ENCODE measurements around the gene FREM1. TPM values are rescaled to one million over a fixed set of nuclear protein-coding genes. Genes with fewer than 3 reads are reported as not detected.

Gene FREM1
- total RNA-seq, 1 experiment from 2014 or later, result 0.17 TPM

DNA sequence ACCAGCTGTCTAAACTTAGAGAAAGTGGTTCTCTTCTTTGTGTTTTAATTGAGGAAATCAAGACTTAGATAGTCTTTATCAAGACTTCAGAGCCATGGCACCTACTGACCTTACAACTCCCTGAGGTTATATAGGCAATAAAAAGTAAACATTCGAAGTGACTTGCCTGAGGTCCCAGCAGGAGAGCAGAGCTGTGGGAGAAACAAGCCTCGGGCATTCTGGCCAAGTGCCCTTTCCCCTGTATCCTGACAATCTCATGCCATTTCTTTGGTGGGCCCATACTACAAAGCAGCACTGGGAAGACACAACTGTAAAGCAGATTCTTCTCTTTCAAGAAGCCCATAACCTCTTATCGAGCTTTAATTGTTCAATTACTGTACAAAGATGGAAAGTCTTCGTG is 23.1 kb downstream of the FREM1 start:
- Histone ChIP-seq H3K9me2 (ENCODE audit: insufficient read depth) (no peaks in the 10 kb centered on the region), H3K4me2 (peak overlapping the region; percentile 19; the same call in 1 of the 2 replicates), H3K27ac (no peak overlapping the region), H4K20me1 (ENCODE audit: insufficient read depth) (no peaks in the 10 kb centered on the region), H3F3A (ENCODE audit: insufficient read depth, low read depth) (no peaks in the 10 kb centered on the region), H2AFZ (no peak overlapping the region), H3K4me3 (no peak overlapping the region), H3K79me2 (ENCODE audit: low read depth) (no peaks in the 10 kb centered on the region), H3K36me3 (ENCODE audit: low read depth) (no peaks in the 10 kb centered on the region), H3K27me3 (ENCODE audit: insufficient read depth, low read depth) (no peaks in the 10 kb centered on the region), H3K4me1 (replicated peaks; ENCODE audit: insufficient read depth) (peaks cover 10% of the 10 kb centered on the region), H3K9me3 (ENCODE audit: insufficient read depth, low read depth) (no peaks in the 10 kb centered on the region)
- intact Hi-C loops (cut with micrococcal nuclease; ENCODE audit: unreplicated experiment), result no loop called here
- POLR2A ChIA-PET (ENCODE audit: unreplicated experiment), result no interaction called here
- no peak for TF ChIP-seq EZH2 (IDR thresholded peaks at IDR 0.05; ENCODE audit: low read depth)
- TF ChIP-seq, protein P1, sequence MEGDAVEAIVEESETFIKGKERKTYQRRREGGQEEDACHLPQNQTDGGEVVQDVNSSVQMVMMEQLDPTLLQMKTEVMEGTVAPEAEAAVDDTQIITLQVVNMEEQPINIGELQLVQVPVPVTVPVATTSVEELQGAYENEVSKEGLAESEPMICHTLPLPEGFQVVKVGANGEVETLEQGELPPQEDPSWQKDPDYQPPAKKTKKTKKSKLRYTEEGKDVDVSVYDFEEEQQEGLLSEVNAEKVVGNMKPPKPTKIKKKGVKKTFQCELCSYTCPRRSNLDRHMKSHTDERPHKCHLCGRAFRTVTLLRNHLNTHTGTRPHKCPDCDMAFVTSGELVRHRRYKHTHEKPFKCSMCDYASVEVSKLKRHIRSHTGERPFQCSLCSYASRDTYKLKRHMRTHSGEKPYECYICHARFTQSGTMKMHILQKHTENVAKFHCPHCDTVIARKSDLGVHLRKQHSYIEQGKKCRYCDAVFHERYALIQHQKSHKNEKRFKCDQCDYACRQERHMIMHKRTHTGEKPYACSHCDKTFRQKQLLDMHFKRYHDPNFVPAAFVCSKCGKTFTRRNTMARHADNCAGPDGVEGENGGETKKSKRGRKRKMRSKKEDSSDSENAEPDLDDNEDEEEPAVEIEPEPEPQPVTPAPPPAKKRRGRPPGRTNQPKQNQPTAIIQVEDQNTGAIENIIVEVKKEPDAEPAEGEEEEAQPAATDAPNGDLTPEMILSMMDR (conservative IDR thresholded peaks at IDR 0.05), result no peak
- no TSS peak for BruUV-seq (replicated peaks)
- CTCF ChIA-PET, result no interaction called here
- no peak for DNase-seq

DNA sequence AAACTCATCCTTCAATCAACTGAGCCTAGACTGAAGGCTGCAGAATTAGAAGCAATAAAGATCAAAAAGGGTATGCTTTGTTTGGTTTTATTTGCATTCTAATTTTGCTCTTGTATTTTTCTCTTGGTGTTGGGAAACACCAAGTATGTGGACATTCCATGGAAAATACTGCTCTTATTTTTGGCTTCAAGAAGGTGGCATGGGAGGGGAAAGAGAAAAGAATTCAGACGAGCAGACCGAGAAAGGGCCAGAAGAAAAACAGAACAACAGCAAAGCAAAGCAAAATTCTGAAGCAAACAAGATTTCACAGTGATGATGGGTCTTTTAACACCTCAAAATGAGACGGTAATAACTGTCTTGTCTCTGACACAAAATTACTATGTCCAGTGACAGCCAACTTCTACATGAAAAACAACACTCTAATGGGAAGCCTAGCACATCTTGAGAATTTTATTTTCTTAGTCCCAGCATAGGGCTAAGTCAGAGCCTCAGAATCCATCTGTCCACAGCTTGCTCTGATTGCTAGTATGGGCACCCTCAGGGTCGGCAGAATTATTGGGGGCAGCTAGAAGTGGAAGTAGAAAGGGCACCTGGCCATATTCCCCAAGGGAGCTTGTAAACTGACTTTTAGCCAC is 26.8 kb downstream of the FREM1 start:
- Histone ChIP-seq H2AFZ (no peak overlapping the region), H3K4me3 (no peak overlapping the region), H4K20me1 (ENCODE audit: insufficient read depth) (no peaks in the 10 kb centered on the region), H3K27ac (no peak overlapping the region), H3K9me3 (ENCODE audit: insufficient read depth, low read depth) (no peaks in the 10 kb centered on the region), H3K36me3 (ENCODE audit: low read depth) (no peaks in the 10 kb centered on the region), H3F3A (ENCODE audit: insufficient read depth, low read depth) (no peaks in the 10 kb centered on the region), H3K9me2 (ENCODE audit: insufficient read depth) (no peaks in the 10 kb centered on the region), H3K4me2 (no peak overlapping the region), H3K27me3 (ENCODE audit: insufficient read depth, low read depth) (no peaks in the 10 kb centered on the region), H3K4me1 (replicated peaks; ENCODE audit: insufficient read depth) (peaks cover 10% of the 10 kb centered on the region), H3K79me2 (ENCODE audit: low read depth) (no peaks in the 10 kb centered on the region)
- intact Hi-C loops (cut with micrococcal nuclease; ENCODE audit: unreplicated experiment), result no loop called here
- POLR2A ChIA-PET (ENCODE audit: unreplicated experiment), result no interaction called here
- TF ChIP-seq, protein P1 (conservative IDR thresholded peaks at IDR 0.05), result no peak
- TF ChIP-seq EZH2 (IDR thresholded peaks at IDR 0.05; ENCODE audit: low read depth), result no peak
- no TSS peak for BruUV-seq (replicated peaks)
- no peak for DNase-seq
- CTCF ChIA-PET, result no interaction called here

DNA sequence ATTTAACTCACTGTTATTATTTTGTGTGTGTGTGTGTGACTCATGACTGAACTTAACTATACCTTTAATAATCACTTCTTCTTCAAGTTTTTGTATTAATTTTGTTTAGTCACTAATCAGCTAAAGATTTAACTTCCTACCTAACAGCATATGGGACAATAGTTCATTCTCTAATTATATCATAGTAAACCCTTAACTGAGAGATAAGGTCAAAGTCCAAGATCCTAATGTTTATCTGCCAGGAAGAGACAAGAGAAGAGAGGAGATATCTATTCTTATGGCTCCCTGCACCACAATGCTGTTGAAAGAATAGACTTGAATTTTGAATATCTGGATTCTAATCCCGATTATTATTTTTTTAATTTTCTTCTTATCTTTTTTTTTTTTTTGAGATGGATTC is 28.1 kb downstream of the FREM1 start:
- H3K27ac ChIP-seq, result no peak overlapping the region
- ChIA-PET CTCF (no interaction called here), POLR2A (ENCODE audit: unreplicated experiment) (no interaction called here)
- intact Hi-C loops (cut with micrococcal nuclease; ENCODE audit: unreplicated experiment), result no loop called here
- TF ChIP-seq, protein P1 (conservative IDR thresholded peaks at IDR 0.05), result no peak
- TF ChIP-seq EZH2 (IDR thresholded peaks at IDR 0.05; ENCODE audit: low read depth), result no peak
- no peaks in the 10 kb centered on the region for H3K27me3 ChIP-seq (ENCODE audit: insufficient read depth, low read depth)
- H4K20me1 ChIP-seq (ENCODE audit: insufficient read depth), result no peaks in the 10 kb centered on the region
- no peaks in the 10 kb centered on the region for H3K9me3 ChIP-seq (ENCODE audit: insufficient read depth, low read depth)
- H2AFZ ChIP-seq, result no peak overlapping the region
- no peak overlapping the region for H3K4me3 ChIP-seq
- no peaks in the 10 kb centered on the region for H3K79me2 ChIP-seq (ENCODE audit: low read depth)
- no peaks in the 10 kb centered on the region for H3F3A ChIP-seq (ENCODE audit: insufficient read depth, low read depth)
- no peak for DNase-seq
- H3K4me2 ChIP-seq, result no peak overlapping the region
- no peaks in the 10 kb centered on the region for H3K36me3 ChIP-seq (ENCODE audit: low read depth)
- H3K4me1 ChIP-seq (replicated peaks; ENCODE audit: insufficient read depth), result peaks cover 8% of the 10 kb centered on the region
- BruUV-seq (replicated peaks), result no TSS peak
- no peaks in the 10 kb centered on the region for H3K9me2 ChIP-seq (ENCODE audit: insufficient read depth)
